ENCODE data around the gene GPR34. TPM values are rescaled to one million over a fixed set of nuclear protein-coding genes. Genes with fewer than 3 reads are reported as not detected.
"Not testable (repeated sequence)": the region's sequence is repeated elsewhere in the genome, so short reads cannot be mapped to it uniquely, and the experiment has no call there.

Gene GPR34
- polyA plus RNA-seq, 1 experiment: not detected

DNA sequence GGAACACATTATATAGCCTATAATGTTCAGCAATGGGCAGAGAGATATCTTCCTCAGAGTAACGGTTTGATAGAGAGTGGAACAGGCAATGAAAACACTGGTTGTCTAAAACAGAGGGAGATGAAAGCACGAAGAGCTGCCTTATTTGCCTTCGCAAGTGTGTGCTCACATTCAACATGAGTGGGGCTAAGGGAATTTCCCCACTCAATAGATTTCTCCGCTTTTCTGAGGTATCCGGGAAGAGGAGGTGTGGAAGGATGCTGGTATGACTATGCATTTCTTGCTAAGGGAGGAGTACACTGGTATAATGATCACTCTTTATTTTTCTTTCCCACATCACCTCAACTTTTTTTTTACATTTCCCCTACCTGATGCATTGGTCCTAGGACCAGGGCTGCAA, 27.4 kb downstream of the GPR34 start:
- no peak for DNase-seq (ENCODE audit: low read depth, low spot score)
- ChIA-PET POLR2A (no interaction called here), CTCF (no interaction called here)
- no peaks in the 10 kb centered on the region for H3K27me3 ChIP-seq (ENCODE audit: control insufficient read depth, insufficient read depth, low read length)
- TF ChIP-seq, protein P1, sequence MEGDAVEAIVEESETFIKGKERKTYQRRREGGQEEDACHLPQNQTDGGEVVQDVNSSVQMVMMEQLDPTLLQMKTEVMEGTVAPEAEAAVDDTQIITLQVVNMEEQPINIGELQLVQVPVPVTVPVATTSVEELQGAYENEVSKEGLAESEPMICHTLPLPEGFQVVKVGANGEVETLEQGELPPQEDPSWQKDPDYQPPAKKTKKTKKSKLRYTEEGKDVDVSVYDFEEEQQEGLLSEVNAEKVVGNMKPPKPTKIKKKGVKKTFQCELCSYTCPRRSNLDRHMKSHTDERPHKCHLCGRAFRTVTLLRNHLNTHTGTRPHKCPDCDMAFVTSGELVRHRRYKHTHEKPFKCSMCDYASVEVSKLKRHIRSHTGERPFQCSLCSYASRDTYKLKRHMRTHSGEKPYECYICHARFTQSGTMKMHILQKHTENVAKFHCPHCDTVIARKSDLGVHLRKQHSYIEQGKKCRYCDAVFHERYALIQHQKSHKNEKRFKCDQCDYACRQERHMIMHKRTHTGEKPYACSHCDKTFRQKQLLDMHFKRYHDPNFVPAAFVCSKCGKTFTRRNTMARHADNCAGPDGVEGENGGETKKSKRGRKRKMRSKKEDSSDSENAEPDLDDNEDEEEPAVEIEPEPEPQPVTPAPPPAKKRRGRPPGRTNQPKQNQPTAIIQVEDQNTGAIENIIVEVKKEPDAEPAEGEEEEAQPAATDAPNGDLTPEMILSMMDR (IDR thresholded peaks at IDR 0.05; ENCODE audit: low read depth, low read length): no peak
- H3K27ac ChIP-seq (ENCODE audit: low read depth, low read length): no peak overlapping the region
- H3K9me3 ChIP-seq (ENCODE audit: control insufficient read depth, insufficient read depth, low read length): no peaks in the 10 kb centered on the region; the same call in 1 of the 2 replicates
- H3K4me3 ChIP-seq (ENCODE audit: low read depth, low read length): no peak overlapping the region

DNA sequence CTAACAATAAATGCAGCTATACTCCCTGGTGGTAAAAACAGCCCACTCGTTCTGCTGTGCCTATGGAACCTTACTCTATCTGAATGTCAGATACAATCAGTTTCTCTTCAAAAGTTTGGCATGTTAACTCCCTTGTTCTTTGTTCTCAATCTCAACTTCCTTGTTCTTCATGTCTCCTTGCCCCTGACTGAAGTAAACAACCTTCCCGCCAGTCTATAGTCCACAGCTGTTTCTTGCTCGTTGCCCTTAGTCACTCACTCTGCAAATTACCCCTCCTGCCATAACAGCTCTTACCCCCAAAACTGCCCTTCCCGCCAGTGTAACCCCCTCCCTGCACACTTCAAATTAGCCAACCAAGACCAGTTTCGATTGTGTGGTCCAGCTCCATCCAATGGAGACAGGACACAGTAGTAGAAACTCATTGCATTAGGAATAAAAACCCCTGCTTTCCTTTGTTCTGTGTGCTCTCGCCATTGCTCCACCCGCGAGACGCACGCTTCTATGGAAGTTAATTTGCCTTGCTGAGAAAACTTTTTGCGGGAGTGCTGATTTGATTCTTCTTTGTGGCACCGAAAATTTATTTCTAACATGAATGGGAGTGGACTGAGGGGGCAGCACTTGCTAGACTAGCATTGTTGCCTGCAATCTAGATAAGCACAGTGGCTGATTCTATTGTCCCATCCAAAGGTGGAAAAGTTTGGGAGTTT, 28.1 kb downstream of the GPR34 start:
- Histone ChIP-seq H3K27ac (ENCODE audit: low read depth, low read length) (no peak overlapping the region), H3K4me3 (ENCODE audit: low read depth, low read length) (no peak overlapping the region), H3K27me3 (ENCODE audit: control insufficient read depth, insufficient read depth, low read length) (no peaks in the 10 kb centered on the region), H3K9me3 (ENCODE audit: control insufficient read depth, insufficient read depth, low read length) (no peaks in the 10 kb centered on the region; the same call in 1 of the 2 replicates)
- DNase-seq (ENCODE audit: low read depth, low spot score): no peak
- POLR2A ChIA-PET: no interaction called here
- TF ChIP-seq, protein P1 (IDR thresholded peaks at IDR 0.05; ENCODE audit: low read depth, low read length): no peak
- CTCF ChIA-PET: no interaction called here

DNA sequence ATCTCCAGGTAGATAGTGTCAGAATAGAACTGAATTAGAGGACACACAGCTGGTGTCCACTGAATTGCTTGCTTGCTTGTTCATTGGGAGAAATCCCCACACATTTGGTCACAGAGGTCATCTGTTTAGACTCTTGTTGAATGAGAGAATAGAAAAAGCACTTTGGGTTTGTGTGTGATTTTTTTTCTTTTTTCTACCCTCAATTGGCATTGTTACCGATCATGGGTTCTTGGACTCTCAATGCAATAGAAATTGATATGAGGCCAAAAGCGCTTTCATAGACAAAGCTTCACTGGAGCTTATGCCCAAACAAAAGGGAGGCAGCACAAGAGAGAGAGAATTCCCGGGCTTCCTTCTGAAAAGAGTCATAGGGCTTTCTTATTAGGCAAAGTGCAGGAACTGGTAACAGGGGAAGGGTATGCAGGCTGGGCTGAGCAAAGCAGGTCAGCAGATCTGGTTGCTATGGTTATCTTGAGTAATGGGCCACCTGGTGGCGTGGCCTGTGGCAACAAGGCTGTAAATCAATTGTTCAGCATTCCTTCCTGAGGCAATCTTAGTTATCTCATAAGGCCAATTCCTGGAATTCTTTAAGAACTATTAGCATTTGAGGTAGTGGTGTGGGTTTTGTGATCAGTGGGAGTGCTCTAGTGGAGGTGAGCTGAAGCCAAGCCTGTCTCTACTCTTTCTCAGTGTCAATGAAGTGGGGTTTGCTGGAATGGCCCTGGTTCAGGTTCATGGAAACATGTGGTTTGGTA, 29.9 kb downstream of the GPR34 start:
- ChIA-PET CTCF (interaction anchor here (0.9 to 1.0 kb wide), 2 partner anchors 11 to 41 kb away, joined by 3 read pairs; no protein-coding TSS in a partner anchor), POLR2A (interaction anchor here (0.6 kb wide), 1 partner anchor 96 kb away, joined by 4 read pairs; no protein-coding TSS in a partner anchor)
- TF ChIP-seq, protein P1 (IDR thresholded peaks at IDR 0.05; ENCODE audit: low read depth, low read length): no peak
- no peak for DNase-seq (ENCODE audit: low read depth, low spot score)
- H3K27me3 ChIP-seq (ENCODE audit: control insufficient read depth, insufficient read depth, low read length): no peaks in the 10 kb centered on the region
- H3K4me3 ChIP-seq (ENCODE audit: low read depth, low read length): no peak overlapping the region
- H3K27ac ChIP-seq (ENCODE audit: low read depth, low read length): no peak overlapping the region
- no peaks in the 10 kb centered on the region; the same call in 1 of the 2 replicates for H3K9me3 ChIP-seq (ENCODE audit: control insufficient read depth, insufficient read depth, low read length)

DNA sequence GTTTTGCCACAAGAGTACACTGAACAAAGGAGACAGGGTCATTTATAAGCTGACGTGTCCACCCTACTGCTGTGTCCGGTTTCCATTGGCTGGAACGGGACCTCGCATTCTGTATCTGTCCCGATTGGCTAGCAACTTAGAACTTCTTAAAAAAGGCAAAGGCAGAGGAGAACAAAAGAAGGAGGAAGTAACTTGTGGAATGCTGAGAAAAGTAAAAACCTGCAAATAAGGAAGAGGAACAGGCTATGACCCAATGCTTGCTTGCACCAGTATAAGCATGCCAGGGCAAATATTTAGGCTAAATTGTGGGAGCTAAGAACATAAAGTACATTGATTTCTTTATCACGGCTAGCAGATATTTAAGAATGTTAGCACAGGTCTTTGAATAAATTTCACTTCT, 30.8 kb downstream of the GPR34 start:
- H3K9me3 ChIP-seq (ENCODE audit: control insufficient read depth, insufficient read depth, low read length); CTCF ChIA-PET; H3K27me3 ChIP-seq (ENCODE audit: control insufficient read depth, insufficient read depth, low read length); POLR2A ChIA-PET; H3K27ac ChIP-seq (ENCODE audit: low read depth, low read length); DNase-seq (ENCODE audit: low read depth, low spot score); H3K4me3 ChIP-seq (ENCODE audit: low read depth, low read length): not testable (repeated sequence)

DNA sequence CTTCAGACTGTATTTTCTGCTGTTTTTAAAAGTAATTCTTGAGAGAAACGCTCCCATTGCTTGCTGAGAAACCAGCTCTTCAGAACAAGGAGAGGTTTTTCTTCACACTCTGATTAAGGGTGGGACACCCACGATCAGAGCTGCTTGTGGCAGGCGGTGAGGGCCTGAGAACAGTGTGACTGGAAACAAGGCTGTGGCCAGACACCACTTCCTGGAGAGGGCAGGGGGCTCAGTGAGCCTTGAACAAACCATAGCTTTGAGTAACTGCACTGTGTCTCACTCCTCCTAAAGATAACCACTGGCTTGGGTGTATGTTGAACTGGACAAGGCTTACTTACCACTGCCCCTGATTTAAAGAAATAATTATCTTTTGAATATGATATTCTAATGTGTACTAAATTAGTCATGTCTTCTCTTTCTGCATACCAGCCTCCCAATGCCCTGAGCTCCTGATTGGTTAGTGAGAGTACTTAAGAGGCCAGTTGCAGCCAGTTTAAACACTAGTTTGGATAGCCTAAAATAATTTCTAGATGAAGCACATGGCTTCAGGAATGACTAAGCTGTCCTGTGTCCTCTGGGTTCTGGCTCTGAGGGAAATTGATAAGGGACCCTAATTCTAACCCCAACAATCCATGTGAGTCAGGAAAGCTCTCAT, 31.5 kb downstream of the GPR34 start:
- DNase-seq (ENCODE audit: low read depth, low spot score): no peak
- H3K27ac ChIP-seq (ENCODE audit: low read depth, low read length): no peak overlapping the region
- TF ChIP-seq, protein P1 (IDR thresholded peaks at IDR 0.05; ENCODE audit: low read depth, low read length): no peak
- H3K27me3 ChIP-seq (ENCODE audit: control insufficient read depth, insufficient read depth, low read length): no peaks in the 10 kb centered on the region
- POLR2A ChIA-PET: no interaction called here
- H3K4me3 ChIP-seq (ENCODE audit: low read depth, low read length): no peak overlapping the region
- no peaks in the 10 kb centered on the region; the same call in 1 of the 2 replicates for H3K9me3 ChIP-seq (ENCODE audit: control insufficient read depth, insufficient read depth, low read length)
- CTCF ChIA-PET: no interaction called here

Data from AG04450 (cell line).